ENCODE results near the gene BTN3A1. TPM values are rescaled to one million over a fixed set of nuclear protein-coding genes. Genes with fewer than 3 reads are reported as not detected.

The BTN3A1 gene
- polyA plus RNA-seq, 2 of the 4 experiments (the other 2 are of a cell fraction): 4.0 to 8.1 TPM

DNA sequence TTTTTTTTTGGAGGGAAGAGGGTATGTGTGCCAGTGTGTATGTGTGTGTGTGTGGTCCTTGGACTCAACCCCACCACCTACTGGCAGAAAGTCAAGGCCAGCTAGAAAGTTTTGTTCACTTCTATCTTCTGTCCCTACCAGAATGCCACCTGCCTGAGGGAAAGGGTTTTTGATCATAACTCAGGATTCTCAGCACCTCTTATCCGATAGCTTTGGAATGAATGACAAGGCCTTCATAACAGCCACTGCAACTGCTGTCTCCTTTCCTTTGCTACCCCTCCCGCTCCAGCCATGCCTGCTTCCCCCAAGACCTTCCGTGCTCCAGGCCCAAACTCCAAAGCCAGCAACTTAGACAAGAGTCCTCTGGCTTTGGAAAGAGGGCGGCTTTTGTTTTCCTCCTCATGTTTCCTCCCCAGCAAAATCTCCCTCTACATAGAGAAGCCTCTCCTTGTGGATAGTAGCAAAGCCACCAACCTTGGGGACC, 18.7 kb downstream of the BTN3A1 start:
- TF ChIP-seq USF2 (IDR thresholded peaks at IDR 0.05) (no peak), ZSCAN20 (CRISPR knock-in tag; IDR thresholded peaks at IDR 0.05) (no peak), NR3C1 (IDR thresholded peaks at IDR 0.05) (no peak), SMC3 (IDR thresholded peaks at IDR 0.05) (peak; percentile 32; the same call in 1 of the 3 replicates), JUN (IDR thresholded peaks at IDR 0.05) (no peak), ZFP36 (IDR thresholded peaks at IDR 0.05; ENCODE audit: borderline replicate concordance, partially characterized antibody) (no peak), CTCF (IDR thresholded peaks at IDR 0.05) (peak; percentile 34; the same call in 1 of the 3 replicates), EHF (CRISPR knock-in tag; IDR thresholded peaks at IDR 0.05) (no peak), CBX8 (IDR thresholded peaks at IDR 0.05) (no peak), CHD4 (IDR thresholded peaks at IDR 0.05; ENCODE audit: borderline replicate concordance) (no peak)
- Histone ChIP-seq H3K4me2 (peak overlapping the region; percentile 66), H3K4me3 (peak overlapping the region; percentile 56; the same call in 2 of the 3 replicates), H3K4me1 (peaks cover 10% of the 10 kb centered on the region; the same call in 2 of the 3 replicates), H3K9me3 (peaks cover 16% of the 10 kb centered on the region; the same call in 1 of the 3 replicates), H3K27ac (peak overlapping the region; percentile 69 to 96)
- ATAC-seq (peak; percentile 69 to 70), FAIRE-seq (no peak), DNase-seq (ENCODE audit: low read depth in 1 of 2, low spot score in 1 of 2) (peak; percentile 26 to 59)
- ChIA-PET POLR2A (interaction anchor here (1.2 kb wide), 1 partner anchor 79 kb away, joined by 3 read pairs; no protein-coding TSS in a partner anchor), CTCF (interaction anchor here (0.6 kb wide), 2 partner anchors 8 to 79 kb away, joined by 3 read pairs; no protein-coding TSS in a partner anchor)
- WGBS (ENCODE audit: missing lambda C conversion rate): 68% methylated on average over 4 of the region's 4 CpGs

- TF ChIP-seq CEBPB (IDR thresholded peaks at IDR 0.05): no peak
- no peak for TF ChIP-seq HOXA7 (CRISPR knock-in tag; IDR thresholded peaks at IDR 0.05)
- peak; percentile 83 for TF ChIP-seq CHD2 (IDR thresholded peaks at IDR 0.05; ENCODE audit: low read length, partially characterized antibody)
- TF ChIP-seq RFX5 (IDR thresholded peaks at IDR 0.05): peak; percentile 99
- TF ChIP-seq, protein P1, sequence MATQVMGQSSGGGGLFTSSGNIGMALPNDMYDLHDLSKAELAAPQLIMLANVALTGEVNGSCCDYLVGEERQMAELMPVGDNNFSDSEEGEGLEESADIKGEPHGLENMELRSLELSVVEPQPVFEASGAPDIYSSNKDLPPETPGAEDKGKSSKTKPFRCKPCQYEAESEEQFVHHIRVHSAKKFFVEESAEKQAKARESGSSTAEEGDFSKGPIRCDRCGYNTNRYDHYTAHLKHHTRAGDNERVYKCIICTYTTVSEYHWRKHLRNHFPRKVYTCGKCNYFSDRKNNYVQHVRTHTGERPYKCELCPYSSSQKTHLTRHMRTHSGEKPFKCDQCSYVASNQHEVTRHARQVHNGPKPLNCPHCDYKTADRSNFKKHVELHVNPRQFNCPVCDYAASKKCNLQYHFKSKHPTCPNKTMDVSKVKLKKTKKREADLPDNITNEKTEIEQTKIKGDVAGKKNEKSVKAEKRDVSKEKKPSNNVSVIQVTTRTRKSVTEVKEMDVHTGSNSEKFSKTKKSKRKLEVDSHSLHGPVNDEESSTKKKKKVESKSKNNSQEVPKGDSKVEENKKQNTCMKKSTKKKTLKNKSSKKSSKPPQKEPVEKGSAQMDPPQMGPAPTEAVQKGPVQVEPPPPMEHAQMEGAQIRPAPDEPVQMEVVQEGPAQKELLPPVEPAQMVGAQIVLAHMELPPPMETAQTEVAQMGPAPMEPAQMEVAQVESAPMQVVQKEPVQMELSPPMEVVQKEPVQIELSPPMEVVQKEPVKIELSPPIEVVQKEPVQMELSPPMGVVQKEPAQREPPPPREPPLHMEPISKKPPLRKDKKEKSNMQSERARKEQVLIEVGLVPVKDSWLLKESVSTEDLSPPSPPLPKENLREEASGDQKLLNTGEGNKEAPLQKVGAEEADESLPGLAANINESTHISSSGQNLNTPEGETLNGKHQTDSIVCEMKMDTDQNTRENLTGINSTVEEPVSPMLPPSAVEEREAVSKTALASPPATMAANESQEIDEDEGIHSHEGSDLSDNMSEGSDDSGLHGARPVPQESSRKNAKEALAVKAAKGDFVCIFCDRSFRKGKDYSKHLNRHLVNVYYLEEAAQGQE (IDR thresholded peaks at IDR 0.05): peak; percentile 82
- no peak for TF ChIP-seq EP300 (IDR thresholded peaks at IDR 0.05)
- peak; percentile 84 to 92 for DNase-seq (ENCODE audit: low read depth in 1 of 2, low spot score in 1 of 2)
- no peak for FAIRE-seq
- H3K4me1 ChIP-seq: peaks cover 10% of the 10 kb centered on the region; the same call in 2 of the 3 replicates
- peak overlapping the region; percentile 69 to 96 for H3K27ac ChIP-seq
- peak; percentile 99 to 100 for ATAC-seq
- CTCF ChIA-PET: interaction anchor here (0.6 to 0.9 kb wide), 3 partner anchors 9 to 80 kb away, joined by 3 to 4 read pairs (median 3); no protein-coding TSS in a partner anchor
- POLR2A ChIA-PET: interaction anchor here (1.2 kb wide), 1 partner anchor 80 kb away, joined by 3 read pairs; no protein-coding TSS in a partner anchor
- H3K4me2 ChIP-seq: peak overlapping the region; percentile 66
- peaks cover 16% of the 10 kb centered on the region; the same call in 1 of the 3 replicates for H3K9me3 ChIP-seq
- WGBS (ENCODE audit: missing lambda C conversion rate): 2% methylated on average over 31 of the region's 31 CpGs
- peak overlapping the region; percentile 56 for H3K4me3 ChIP-seq
Measured at GRCh38 chr6:26421259-26422144, 19.4 kb downstream of the BTN3A1 start.

Data from A549 (cell line).